ENCODE data around the gene RANBP17.

The RANBP17 gene

DNA sequence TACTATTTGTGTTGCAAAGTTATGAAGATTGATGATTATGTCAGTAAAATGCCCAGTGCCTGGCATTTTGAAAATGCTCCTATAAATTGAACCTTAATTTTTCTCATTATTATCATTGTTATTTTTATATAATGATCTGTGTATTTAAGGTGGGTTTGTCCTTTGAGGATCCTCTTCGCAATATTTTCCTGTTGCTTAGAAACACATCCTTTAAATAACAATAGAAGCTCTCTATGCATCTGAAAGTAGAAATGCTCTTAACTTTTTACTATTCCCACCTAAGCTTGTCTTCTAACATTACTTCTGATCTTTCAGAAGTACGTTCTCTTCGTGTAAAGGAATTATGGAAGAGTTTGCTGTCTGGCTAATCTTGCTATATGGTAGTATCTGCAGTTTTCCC is 232.5 kb downstream of the RANBP17 start:
- DNase-seq = no peak

DNA sequence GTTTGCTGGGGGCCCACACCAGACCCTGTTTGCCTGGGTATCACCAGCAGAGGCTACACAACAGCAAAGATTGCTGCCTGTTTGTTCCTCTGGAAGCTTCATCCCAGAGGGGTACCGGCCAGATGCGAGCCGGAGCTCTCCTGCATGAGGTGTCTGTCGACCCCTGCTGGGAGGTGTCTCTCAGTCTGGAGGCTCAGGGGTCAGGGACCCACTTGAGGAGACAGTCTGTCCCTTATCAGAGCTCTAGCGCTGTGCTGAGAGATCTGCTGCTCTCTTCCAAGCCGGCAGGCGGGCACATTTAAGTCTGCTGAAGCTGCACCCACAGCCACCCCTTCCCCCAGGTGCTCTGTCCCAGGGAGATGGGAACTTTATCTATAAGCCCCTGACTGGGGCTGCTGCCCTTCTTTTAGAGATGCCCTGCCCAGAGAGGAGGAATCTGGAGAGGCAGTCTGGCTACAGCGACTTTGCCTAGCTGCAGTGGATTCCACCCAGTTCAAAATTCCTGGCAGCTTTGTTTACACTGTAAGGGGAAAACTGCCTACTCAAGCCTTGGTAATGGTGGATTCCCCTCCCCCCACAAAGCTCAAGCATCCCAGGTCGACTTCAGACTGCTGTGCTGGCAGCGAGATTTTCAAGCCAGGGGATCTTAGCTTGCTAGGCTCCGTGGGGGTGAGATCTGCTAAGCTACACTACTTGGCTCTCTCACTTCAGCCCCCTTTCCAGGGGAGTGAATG is 241.2 kb downstream of the RANBP17 start:
- DNase-seq = no peak

DNA sequence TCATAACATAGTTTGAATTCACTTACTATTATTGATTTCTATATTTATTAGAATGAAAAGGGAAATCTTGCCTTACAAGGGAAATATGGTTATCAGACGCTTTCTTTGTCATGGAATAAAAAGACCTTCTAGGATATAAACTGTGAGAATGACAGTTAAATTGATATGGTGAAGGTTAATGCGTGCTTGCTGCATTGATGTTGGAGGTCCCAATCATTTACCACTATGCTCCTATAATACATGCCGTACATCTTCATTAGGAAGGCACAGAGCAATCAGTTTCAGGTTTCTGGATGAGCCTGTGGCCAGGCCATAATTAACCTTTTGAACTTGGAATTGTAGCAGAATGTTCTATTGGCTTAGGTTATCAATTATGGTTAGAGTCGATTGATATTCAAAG is 245.9 kb downstream of the RANBP17 start:
- DNase-seq = no peak

DNA sequence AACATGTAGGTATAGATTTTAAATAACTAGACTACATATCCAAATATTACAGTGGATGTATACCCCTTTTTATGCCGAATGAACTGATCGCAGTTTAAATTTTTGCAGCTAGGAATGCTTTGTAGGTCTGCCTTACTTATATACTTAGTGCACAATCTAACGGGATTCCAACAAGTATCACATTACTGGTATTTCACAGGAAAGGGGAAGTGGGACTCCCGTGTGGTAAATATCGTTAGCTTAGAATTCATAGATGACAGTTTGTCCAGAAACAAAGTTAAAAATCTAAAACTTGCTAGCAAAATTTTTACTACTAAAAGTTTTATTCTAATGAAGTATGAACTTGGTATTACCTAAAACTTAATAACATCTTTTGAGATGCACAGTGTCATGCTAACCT is 253.7 kb downstream of the RANBP17 start:
- no peak for DNase-seq

DNA sequence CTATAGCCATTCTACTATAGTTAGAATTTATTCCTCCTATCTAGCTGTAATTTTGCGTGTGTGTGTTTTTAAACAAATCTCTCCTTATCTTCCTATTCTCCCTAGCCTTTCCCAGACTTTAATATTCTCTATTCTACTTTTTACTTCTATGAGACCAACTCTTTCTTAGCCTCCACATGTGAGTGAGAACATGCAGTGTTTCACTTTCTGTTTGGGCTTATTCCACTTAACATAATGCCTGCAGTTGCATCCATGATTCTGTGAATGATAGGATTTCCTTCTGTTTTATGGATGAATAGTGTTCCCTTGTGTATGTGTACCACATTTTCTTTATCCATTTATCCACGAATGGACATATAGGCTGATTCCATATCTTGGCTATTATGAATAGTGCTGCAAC is 254.9 kb downstream of the RANBP17 start:
- no peak for DNase-seq

DNA sequence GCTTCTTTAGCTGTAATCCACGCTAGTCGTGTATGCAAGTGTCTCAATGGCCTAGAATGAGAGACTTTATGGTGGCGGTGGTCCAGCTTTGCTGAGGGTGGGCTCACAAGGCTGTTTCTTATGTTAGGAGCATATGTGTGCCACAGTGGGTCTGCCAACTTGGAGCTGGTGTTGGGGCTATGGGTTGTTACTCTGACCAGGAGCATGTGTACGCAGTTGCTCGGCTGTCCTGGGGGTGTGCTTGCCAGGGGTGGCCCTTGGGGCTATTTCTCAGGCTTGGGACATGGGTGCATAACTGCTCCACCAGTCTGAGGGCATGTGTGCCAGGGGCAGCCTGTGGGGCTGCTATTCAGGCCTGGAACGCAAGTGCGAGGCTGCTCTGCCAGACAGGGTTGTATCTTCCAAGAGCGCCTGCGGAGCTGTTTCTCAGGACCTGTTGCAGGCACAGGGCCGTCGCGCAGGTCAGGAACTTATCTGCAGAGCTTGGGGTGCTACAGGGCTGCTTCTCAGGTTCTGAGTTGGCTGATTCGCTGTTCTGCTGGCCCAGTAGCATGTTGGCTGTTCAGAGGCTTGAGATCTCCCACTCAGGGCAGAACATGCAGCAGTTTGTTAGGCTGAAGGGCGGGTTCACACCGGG is 259.3 kb downstream of the RANBP17 start:
- no peak for DNase-seq

DNA sequence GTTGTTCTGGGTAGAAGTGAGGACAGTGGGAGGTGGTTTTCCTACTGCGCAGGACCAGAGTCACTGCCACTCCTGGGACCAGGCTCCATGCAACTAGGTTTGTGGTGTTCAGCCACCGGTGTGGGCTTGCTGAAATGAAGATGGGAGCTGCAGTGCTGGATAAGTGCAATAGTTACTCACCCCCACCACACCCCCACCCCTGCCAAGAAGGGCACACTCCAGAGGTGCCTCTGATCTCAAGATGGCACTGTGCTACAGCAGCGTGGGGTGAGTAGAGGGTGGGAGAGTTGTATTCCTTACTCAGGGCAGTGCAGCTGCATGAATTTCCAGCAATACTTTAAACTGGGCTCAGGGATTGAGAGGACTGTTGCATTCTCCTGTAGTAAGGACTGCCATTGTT is 259.8 kb downstream of the RANBP17 start:
- no peak for DNase-seq

DNA sequence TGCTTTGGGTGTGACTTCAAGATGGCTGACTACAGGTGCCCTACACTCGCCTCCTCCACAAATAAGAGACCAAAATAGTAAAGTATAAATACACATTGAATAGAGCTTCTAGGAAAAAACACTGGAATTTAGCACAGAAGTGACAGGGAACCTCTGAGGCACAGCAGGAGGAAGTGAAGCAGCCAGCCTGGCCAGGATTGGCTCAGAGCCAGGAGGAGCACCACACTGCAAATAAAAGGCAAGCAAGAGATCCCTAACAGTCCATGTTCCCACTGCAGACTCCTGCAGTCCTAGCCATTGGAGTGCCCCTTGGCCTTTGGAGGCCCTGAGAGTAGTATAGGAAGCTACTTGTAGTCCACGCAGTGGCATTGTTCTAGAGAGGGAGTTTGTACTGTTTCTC is 260.6 kb downstream of the RANBP17 start:
- no peak for DNase-seq

DNA sequence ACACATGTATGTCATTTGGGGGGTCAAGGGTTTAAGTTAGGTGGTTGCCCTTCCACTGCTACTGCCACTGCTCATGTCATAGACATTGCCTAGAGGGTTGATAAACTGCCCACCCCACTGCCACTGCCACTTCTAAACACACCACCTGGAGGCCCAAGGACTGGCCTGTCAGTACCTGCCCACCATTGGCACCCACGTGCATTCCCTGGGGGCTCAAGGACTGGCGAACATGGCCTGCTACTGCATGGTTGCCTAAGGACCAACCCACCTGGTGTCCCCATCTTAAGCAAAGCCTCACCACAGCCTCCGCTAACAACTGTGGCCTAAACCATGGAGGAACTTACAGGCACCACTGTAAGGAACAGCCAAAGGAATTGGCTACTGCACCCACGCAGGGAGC is 261.6 kb downstream of the RANBP17 start:
- DNase-seq = no peak

DNA sequence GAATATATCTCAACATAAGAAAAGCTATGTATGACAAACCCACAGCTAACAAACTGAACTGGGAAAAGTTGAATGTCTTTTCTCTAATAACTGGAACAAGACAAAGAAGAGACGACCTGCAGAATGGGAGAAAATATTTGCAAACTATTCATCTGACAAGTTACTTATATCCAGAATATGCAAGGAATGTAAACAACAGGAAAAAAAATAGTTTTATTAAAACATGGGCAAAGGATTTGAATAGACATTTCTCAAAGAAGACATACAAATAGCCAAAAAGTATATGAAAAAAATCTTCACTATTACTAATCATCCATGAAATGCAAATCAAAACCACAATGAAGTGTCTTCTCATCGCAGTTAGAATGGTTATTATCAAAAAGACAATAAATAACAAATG is 265.5 kb downstream of the RANBP17 start:
- no peak for DNase-seq

DNA sequence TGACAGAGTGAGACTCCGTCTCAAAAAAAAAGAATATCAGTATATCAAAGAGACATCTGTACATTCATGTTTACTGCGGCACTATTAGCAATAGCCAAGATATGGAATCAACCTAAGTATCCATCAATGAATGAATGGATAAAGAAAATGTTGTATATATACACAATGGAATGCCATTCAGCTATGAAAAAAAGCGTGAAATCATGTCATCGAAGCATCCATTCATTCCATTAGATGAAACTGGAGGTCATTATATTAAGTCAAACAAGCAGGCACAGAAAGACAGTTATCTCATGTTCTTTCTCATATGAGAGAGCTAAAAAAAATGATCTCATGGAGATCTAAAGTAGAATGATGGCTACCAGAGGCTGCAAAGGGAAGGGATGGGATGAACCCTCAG is 266.3 kb downstream of the RANBP17 start:
- DNase-seq = no peak

DNA sequence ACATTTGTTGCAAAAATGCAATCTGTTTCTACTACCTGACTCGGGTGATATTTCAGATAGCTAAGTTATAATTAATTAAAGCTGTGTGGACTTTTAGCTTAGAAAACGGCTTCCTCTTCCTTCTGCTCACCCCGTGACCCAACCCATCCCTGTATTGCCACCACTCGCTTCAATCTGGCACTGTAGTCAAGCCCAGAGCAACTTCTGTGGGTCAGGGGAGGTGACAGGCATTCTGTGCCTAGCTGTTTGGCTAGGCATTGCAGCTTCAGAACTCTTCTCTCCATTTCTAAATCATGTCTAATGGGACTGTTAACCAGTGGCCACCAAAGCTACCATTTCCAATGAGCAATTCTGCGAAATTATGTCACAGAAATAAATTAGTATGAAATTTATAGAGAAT is 267.5 kb downstream of the RANBP17 start:
- no peak for DNase-seq

DNA sequence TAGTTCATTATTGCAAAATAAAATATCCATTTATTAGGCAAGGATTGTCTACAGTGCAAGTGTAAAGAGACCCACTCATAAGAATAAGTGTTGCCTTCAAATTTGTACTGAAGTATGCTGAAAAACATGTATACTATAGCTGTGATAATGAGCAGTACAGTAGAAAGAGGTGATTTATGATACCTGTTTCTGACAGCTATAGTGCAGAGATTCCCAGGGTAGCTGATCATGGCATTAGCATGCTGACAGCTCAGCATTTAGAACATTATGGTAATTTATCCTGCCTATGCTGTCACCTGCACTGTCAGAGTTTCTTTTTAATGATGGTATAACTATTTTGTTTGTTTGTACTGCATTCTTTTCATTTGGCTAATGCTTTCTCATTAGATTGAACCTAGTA is 269.7 kb downstream of the RANBP17 start:
- no peak for DNase-seq

DNA sequence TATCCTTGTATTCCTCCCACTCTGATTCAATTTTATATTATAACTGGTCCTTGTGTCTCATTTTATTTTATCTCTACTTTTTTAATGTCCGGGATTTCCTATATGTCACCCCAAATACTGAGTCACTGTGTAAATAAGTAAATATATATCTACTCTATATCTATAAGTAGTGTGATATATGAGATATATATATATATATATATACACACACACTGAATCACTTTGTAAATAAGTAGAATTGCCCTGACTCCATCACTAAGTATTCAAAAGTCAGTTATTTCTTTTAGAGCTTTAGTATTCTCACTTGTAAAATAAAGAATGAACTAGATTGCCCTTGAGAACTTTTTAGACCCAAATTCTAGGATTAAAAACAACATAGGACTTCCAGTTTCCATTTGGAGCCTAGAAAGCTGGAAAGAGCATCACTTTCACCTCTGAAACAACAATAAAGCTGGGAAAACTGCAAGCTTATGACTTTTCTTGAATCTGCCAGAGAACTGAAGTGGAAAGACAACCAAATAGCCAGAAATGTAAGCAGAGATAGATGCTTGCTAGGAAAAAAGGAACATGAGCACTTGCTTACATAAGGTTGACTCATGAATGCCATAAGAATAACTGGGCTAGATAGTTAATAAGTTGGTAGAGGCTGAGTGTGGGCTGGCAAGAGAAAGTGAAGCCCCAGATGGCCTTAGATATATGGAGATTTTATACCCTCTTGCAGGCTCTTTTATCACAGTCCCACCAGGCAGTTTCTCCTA is 276.1 kb downstream of the RANBP17 start:
- no peak for DNase-seq

DNA sequence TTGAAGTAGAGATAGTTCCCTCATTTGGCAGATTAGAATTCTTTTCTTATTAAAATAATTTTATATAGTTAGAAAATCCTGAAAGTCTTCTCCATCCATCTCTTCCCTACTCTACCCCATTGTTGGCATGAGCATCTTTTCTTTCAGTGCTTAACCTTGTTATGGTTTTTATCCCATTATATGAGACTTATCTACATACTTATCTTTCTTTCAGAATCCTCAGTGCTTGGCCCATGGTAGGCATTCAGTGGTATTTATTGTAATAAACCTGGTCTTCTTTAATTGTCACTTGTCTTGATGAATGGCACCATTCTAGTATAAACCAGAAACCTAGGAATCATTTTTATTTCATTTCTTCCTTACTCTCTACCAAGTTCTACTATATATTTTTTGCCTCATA is 277.4 kb downstream of the RANBP17 start:
- no peak for DNase-seq

DNA sequence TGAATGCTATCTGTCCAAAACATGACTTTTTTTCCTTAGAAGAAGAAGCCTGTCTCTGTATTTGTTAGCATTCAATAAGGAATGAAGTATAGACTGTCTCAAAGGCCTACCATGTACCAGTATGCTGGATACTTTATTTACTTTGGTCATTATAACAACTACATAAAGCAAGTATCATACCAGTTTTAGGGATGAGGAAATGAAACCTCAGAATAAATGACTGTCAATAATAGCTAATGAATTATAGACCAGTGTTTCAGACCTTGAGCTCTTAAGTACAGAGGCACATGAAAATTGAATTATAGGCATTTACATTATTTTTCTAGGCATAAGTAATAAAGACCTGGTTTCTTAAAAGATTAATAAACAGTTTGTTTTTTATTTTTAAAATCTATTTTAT is 280.8 kb downstream of the RANBP17 start:
- no peak for DNase-seq

DNA sequence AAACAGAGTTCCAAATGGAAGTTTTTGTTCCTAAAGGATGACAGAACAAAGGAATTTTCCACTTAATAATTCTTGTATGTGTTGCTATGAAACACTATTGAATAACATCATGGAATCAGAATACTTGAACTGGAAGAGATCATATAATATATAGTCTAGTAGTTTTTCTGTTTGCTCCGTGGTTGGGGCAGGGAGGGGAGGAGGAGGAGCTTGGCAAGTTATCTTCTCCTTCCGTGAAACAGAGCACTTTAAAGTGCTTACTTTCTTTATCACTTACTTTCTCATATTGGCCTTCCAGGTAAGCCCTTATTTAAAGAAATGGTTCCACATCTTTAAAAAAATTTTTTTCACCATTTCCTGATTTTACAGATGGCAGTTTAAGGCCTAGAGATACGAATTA is 281.4 kb downstream of the RANBP17 start:
- no peak for DNase-seq

DNA sequence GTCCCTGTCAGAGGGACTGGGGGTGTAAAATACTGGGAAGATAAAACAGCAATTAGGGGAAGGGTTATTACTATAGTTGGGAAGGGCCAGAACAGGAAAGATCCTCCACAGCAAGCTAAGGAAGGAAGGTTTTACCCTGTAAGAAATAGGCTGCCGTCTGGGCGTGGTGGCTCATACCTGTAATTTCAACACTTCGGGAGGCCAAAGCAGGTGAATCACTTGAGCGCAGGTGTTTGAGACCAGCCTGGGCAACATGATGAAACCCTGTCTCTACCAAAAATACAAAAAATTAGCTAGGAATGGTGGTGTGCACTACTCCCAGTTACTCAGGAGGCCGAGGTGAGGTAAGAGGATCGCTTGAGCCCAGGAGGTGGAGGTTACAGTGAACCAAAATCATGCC is 282.1 kb downstream of the RANBP17 start:
- no peak for DNase-seq

DNA sequence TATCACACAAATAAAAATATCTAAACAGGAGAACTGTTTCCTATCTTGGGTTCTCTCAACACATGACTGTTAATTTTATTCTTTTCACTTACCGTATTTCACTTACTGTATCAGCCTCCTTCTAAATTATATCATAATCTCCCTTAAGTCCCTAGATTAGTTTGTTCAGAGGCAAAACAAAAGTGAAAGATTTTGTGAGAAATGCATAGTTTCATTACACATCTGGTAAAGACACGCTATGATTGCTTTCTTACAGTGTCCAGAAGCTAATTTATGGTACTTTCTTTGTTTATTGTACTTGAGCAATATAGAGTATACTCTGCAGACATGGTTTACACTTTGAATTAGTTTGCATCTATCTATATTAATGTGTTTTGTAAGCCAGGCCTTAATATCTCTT is 287.5 kb downstream of the RANBP17 start:
- DNase-seq = no peak

DNA sequence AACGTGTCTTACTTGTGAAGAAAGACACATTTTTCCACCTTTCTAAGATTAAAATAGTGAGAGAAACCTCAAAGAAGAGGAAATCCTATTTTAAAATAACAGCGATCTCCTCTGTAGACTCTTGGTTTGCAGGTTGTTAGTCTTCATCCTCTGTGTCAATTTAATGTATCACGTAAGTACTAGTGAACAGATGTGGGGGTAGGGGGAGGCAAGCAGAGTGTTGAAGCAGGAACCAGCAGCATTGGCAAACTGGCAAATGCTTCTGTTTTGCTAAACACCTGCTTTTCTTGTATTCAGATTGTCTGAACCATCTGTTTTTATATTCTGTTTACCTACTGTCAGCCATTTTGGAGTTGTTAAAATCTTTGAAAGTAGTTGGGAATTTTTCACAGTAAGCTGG is 288.0 kb downstream of the RANBP17 start:
- DNase-seq = no peak

DNA sequence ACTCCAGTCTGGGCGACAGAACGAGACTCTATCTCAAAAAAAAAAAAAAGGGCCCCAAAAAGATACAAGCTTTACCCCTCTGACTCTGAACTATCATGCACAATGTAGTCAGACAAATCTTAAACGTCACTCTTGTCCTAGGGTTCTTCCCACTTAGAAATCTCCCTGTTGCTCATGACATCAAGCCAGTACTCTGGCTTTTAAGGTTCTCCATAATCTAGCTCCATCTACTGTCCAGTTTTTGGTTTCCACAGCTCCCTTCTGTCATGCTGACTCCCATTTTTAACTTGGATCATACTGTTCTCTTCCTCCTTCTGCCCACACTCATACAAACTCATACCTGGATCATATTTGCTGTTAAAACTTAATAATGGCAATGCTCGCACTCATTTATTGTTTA is 290.6 kb downstream of the RANBP17 start:
- no peak for DNase-seq

DNA sequence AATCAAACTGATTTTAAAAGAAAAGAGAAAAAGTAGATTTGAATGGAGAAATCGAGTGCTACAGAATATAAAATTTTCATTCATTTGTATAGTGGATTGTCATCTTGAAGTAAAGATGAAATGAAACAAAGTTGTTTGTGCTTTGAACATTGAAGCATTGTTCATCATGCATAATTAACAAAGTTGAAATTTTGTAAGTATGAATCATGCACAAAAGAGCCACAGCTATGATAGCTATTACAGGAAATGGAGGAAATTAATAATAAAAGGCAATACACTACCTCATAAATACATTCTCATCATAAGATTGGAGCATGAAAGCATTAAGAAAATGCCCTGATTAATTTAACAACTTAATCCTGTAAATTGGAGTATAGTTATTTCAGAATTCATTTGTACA is 293.8 kb downstream of the RANBP17 start:
- DNase-seq = no peak

DNA sequence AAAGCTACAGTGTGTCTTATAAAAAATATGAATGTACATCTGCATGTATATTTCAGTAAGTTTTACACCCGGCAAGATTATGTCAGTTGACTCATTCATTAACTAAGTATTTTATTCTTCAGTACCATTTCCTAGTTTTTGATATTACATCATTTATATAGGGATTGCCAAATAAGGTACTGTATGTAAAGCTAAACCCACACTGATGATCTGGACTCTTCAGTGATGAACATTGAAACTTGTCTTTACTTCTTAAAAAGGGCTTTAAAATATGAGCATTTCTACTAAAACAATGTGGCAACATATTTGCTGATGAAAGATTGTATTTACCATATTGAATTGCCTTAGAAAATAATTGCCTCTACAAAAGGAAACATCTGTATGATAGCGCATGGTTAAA is 295.5 kb downstream of the RANBP17 start:
- DNase-seq = no peak

DNA sequence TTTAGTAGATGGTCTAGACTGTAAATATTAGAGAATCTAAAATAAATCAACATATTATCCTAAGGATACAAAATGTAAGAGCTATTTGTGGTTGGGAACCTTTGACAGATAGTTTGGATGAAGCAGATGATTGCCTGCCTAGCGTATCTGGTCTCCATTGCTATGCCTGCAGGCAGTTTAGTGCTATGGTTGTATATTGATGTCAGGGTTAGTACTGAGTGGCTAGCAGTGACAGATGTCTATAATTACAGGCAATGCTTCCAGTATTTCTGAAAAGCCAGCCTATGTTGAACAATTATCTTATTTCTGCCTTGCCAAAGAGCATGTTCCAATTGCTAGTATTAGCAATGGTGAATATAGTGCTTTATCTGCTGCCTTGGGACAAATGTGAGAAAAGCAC is 296.0 kb downstream of the RANBP17 start:
- no peak for DNase-seq
